ENCODE data around the gene CHIC2.

Gene CHIC2

GRCh38 chr4:53961351-53961750 is 103.1 kb downstream of the CHIC2 start:
- in situ Hi-C loops (cut with HindIII; ENCODE audit: low pct_ligation_motif_present, low sequenced_read_pairs): no loop called here
- H3K4me3 ChIP-seq (ENCODE audit: low read depth, low read length): no peak overlapping the region
- H3K27me3 ChIP-seq (replicated peaks): no peaks in the 10 kb centered on the region
- no peak for TF ChIP-seq CTCF (IDR thresholded peaks at IDR 0.05; ENCODE audit: low read depth, low read length, missing control alignments)
- no peak for DNase-seq
- H3K36me3 ChIP-seq (replicated peaks): no peaks in the 10 kb centered on the region
- H3K27ac ChIP-seq: no peak overlapping the region

GRCh38 chr4:53960843-53961242 is 103.6 kb downstream of the CHIC2 start:
- Histone ChIP-seq H3K27ac (no peak overlapping the region), H3K4me3 (ENCODE audit: low read depth, low read length) (no peak overlapping the region), H3K36me3 (replicated peaks) (no peaks in the 10 kb centered on the region), H3K27me3 (replicated peaks) (no peaks in the 10 kb centered on the region)
- no peak for TF ChIP-seq CTCF (IDR thresholded peaks at IDR 0.05; ENCODE audit: low read depth, low read length, missing control alignments)
- DNase-seq: no peak
- in situ Hi-C loops (cut with HindIII; ENCODE audit: low pct_ligation_motif_present, low sequenced_read_pairs): no loop called here

All from brain microvascular endothelial cell (primary cell).